GM21423 (cell line): ENCODE results near the gene GYPB.
"Not testable (repeated sequence)": the region's sequence is repeated elsewhere in the genome, so short reads cannot be mapped to it uniquely, and the experiment has no call there.

Experiments
- ATAC-seq: cut with Tn5 transposase; IDR thresholded peaks from one replicate; pipeline ENCODE4 v1.9.1; 2021; ENCODE audit warnings: mild to moderate bottlenecking, moderate library complexity; ENCODE audit not compliant: unreplicated experiment

GYPB gene

DNA sequence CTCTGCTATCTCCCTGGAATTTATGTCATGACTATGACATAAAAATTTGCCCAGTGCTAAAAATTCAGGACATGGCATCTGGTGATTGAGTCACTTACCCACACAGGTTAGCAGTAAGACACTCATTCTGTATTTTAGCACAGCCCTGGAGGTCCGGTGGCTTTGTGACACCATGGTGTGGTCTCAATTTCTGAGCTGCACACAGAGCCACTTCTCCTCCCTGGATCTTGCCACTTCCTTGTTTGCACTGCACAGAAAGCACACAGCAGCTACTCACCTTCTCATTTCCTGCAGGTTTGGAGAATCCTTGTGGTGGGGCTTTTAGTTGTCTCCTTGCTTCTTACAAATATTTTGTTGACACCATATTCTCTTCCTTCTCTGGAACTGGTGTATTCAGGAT is 69.0 kb downstream of the GYPB start:
- not testable (repeated sequence) for ATAC-seq

DNA sequence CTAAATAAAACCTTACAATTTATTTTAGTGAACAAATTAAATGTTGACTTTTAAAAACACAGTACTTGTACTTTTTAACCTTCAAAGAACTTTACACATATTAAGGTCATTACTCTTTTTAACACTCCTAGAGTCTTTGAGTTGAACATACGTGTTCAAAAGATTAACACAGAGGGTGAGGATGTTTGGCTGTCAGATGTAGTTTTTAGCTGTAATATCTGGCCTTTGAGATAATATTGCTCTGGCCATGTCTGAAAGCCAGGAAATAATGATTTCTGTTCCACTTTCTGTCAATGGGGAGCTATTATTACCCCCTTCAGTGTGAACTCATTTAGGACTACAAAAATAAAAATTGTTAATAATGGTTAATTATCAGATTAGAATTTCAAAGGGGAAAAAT is 71.7 kb downstream of the GYPB start:
- not testable (repeated sequence) for ATAC-seq
